ENCODE data around the gene TIMP2.

TIMP2 gene

GRCh38 chr17:78925662-78926555, 722 bp upstream of the TIMP2 start:
- TF ChIP-seq GATA3 (IDR thresholded peaks at IDR 0.05; ENCODE audit: low read depth, low read length) (no peak), GATA2 (IDR thresholded peaks at IDR 0.05; ENCODE audit: low read depth, low read length) (no peak)

GRCh38 chr17:78924481-78925151, 571 bp downstream of the TIMP2 start:
- TF ChIP-seq GATA3 (IDR thresholded peaks at IDR 0.05; ENCODE audit: low read depth, low read length) (no peak), GATA2 (IDR thresholded peaks at IDR 0.05; ENCODE audit: low read depth, low read length) (no peak)

DNA sequence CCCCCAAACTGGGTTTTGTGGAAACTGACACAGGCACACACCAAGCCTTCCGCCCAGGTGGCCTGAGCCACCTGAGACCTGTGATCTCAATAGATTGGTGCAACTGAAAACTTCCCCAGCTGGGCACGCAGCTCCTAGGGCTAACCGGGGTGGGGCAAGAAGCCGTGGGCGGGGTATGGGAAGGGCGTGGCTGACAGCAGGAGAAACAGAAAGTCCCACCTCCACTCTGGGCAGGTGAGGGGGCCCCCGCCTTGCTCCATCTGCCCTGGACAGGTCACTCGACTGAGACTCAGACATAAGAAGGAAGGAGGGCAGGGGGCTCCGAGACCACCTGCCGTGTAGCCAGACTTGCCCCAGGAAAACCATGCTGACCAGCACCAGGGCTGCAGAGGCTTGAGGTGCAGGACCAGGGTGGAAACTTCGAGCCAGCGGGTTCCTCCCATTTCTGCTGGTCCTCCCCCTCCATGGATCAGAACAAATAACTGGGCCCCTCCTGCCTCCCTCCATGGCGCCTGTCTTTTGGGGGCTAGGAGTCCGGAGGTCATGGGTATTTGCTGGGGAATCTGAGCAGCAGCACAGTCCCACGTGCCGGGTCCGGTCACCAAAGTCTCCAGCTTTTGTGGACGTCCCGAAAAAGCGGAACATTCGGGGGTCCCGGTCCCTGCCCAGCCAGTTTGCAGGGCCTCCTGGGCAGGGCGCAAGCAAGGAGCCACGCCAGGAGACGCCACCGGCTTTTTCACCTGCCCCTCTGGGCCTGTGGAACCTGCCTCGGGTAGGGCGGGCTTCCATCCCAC, 1.3 kb downstream of the TIMP2 start:
- TF ChIP-seq GATA3 (IDR thresholded peaks at IDR 0.05; ENCODE audit: low read depth, low read length) (no peak), GATA2 (IDR thresholded peaks at IDR 0.05; ENCODE audit: low read depth, low read length) (no peak)

DNA sequence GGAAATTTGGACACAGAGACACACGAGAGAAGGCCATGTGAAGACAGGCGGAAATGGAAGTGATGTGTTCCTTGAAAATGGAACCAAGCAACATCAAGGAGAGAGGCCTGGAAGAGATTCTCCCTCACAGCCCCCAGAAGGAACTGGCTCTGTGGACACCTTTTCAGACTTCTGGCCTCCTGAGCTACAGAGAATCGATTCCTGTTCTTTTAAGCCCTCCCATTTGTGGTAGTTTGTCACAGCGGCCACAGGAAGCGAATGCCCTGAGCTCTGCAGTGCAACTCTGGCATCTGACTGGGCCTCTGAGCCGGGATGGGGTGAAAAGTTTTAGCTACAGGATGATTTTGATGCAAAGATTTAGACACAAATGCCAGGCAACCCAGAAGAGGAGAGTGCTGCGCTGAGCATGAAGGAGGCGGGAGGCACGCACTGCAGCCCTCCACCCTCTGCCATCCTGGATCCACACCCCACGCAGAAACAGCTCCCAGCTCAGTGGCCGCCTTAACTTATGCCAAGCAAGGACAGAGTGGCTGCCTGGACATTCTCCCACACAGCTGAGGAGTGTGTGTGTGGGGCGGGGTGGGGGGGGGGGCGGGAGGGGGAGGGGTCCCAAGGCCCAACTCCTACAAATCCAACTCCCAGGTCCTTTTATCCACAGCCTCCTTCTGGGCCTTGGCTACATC, 2.2 kb downstream of the TIMP2 start:
- no peak for TF ChIP-seq GATA3 (IDR thresholded peaks at IDR 0.05; ENCODE audit: low read depth, low read length)
- TF ChIP-seq GATA2 (IDR thresholded peaks at IDR 0.05; ENCODE audit: low read depth, low read length): no peak

GRCh38 chr17:78921437-78921971, 3.7 kb downstream of the TIMP2 start:
- TF ChIP-seq GATA3 (IDR thresholded peaks at IDR 0.05; ENCODE audit: low read depth, low read length) (no peak), GATA2 (IDR thresholded peaks at IDR 0.05; ENCODE audit: low read depth, low read length) (no peak)

DNA sequence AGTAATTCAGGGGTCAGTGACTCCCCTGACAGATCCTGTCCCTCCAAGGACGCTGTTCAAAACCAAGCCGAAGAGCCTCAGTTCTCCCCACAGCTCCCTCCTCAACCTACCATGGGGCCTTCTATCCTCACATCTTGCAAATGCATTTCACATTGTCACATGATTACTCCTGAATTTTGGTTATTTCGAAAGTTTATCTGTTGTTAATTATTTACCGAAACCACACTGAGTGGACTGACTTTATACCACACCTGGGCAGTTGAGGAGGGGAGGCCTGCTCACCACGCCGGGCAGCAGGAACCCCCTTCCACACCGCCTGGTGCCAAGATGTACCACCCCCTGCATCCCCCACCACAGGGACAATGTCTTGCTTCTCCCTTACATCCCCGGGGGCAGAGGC, 4.7 kb downstream of the TIMP2 start:
- TF ChIP-seq GATA3 (IDR thresholded peaks at IDR 0.05; ENCODE audit: low read depth, low read length): no peak
- no peak for TF ChIP-seq GATA2 (IDR thresholded peaks at IDR 0.05; ENCODE audit: low read depth, low read length)

- TF ChIP-seq GATA2 (IDR thresholded peaks at IDR 0.05; ENCODE audit: low read depth, low read length) (no peak), GATA3 (IDR thresholded peaks at IDR 0.05; ENCODE audit: low read depth, low read length) (no peak)
Measured at GRCh38 chr17:78919861-78920450, 5.2 kb downstream of the TIMP2 start.

- TF ChIP-seq GATA2 (IDR thresholded peaks at IDR 0.05; ENCODE audit: low read depth, low read length) (no peak), GATA3 (IDR thresholded peaks at IDR 0.05; ENCODE audit: low read depth, low read length) (no peak)
Measured at GRCh38 chr17:78918979-78919378, 6.2 kb downstream of the TIMP2 start.

- TF ChIP-seq GATA3 (IDR thresholded peaks at IDR 0.05; ENCODE audit: low read depth, low read length) (no peak), GATA2 (IDR thresholded peaks at IDR 0.05; ENCODE audit: low read depth, low read length) (no peak)
Measured at GRCh38 chr17:78917451-78918275, 7.5 kb downstream of the TIMP2 start.

DNA sequence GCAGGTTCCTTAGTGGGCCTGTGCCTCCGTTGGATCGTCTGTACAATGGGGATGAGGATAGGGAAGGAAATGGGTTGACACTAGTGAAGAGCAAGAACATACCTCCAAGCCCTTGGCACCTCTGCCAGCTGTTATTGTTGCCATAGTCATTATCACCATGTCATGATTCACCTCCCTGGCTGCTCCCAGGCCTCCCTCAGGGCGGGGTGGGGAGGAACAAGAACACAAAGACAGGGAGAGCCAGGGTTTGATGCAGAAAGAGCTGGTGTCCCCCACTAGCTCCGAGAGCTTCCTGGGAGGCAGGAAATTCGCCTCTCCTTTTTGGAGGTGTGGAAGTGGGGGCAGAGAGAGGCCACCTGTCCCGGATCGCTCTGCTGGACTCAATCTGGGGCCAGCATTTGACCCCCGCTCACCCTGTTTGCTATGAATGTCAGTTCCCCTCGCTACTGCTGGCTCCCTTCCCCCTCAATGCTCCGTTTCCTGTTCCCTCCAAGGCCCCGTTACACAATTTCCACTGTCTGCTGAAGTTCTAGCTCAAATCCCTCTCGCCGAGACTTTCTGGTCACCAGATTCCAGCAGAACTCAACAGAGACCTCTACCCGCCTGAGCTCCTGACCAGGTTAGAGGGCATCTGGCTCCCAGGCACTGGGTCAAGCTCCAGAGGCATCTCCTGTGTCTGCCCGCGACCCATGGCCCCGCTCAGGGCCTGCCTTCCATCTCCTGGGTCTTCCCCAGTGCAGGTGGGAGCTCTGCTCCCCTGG, 9.1 kb downstream of the TIMP2 start:
- TF ChIP-seq GATA2 (IDR thresholded peaks at IDR 0.05; ENCODE audit: low read depth, low read length) (no peak), GATA3 (IDR thresholded peaks at IDR 0.05; ENCODE audit: low read depth, low read length) (no peak)

DNA sequence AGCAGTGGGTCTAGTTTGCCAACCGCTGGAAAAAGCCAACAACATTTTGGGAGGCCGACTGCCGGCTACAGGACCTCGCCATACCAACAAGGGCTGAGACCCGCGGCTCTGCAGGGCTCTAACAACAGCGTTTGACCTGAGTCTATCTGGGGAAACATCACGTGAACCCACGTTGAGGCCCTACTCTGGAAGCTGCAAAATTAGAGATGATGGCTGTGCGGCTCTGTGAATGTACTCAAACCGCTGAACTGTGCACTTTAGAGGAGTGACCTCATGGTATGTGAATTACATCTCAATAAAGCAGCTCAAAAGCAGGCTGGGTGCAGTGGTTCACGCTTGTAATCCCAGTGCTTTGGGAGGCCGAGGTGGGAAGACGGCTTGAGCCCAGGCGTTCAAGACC, 12.1 kb downstream of the TIMP2 start:
- TF ChIP-seq GATA3 (IDR thresholded peaks at IDR 0.05; ENCODE audit: low read depth, low read length) (no peak), GATA2 (IDR thresholded peaks at IDR 0.05; ENCODE audit: low read depth, low read length) (no peak)

GRCh38 chr17:78912082-78912481, 13.1 kb downstream of the TIMP2 start:
- TF ChIP-seq GATA3 (IDR thresholded peaks at IDR 0.05; ENCODE audit: low read depth, low read length) (no peak), GATA2 (IDR thresholded peaks at IDR 0.05; ENCODE audit: low read depth, low read length) (no peak)
